Mesenchymal stem cell (in vitro differentiated cells and primary cell): ENCODE data around the gene TOMM7.

ENCODE experiments used
- DNase-seq: peaks from one replicate; pipeline ENCODE4 v3.0.0-alpha.2; 2013
- H2AFZ ChIP-seq: one replicate; pipeline ENCODE4 v1.6.1; 2013; ENCODE audit warnings: low read depth, mild to moderate bottlenecking, control low read depth, inconsistent platforms, low read length, moderate library complexity
- H2AK5ac ChIP-seq: 2 replicates; pipeline ENCODE4 v1.6.1; 2013; ENCODE audit warnings: low read length, moderate library complexity, mild to moderate bottlenecking, inconsistent platforms; ENCODE audit not compliant: severe bottlenecking
- H2BK120ac ChIP-seq: one replicate; pipeline ENCODE4 v1.6.1; 2013; ENCODE audit warnings: low read depth, mild to moderate bottlenecking, inconsistent platforms, low read length, moderate library complexity
- H2BK12ac ChIP-seq, 2 experiments: one replicate each; pipeline ENCODE4 v1.6.1; 2013; ENCODE audit warnings: inconsistent platforms in 2 of 2, low read length in 2 of 2, mild to moderate bottlenecking in 2 of 2, moderate library complexity in 2 of 2, control low read depth in 1 of 2
- H2BK15ac ChIP-seq: one replicate; pipeline ENCODE4 v1.6.1; 2013; ENCODE audit warnings: mild to moderate bottlenecking, low read depth, inconsistent platforms; ENCODE audit not compliant: poor library complexity, severe bottlenecking
- H2BK5ac ChIP-seq: 2 replicates; pipeline ENCODE4 v1.6.1; 2013; ENCODE audit warnings: low read depth, mild to moderate bottlenecking, low read length, control low read depth, inconsistent platforms; ENCODE audit not compliant: poor library complexity, severe bottlenecking
- H3K14ac ChIP-seq, 2 experiments: one replicate each; pipeline ENCODE4 v1.6.1; 2013; ENCODE audit warnings: inconsistent platforms in 2 of 2, low read length in 2 of 2, control low read depth in 1 of 2, mild to moderate bottlenecking in 1 of 2, moderate library complexity in 1 of 2
- H3K18ac ChIP-seq, 2 experiments: one replicate each; pipeline ENCODE4 v1.6.1; 2013; ENCODE audit warnings: inconsistent platforms in 2 of 2, low read length in 2 of 2, control low read depth in 1 of 2, low read depth in 1 of 2, mild to moderate bottlenecking in 1 of 2
- H3K23ac ChIP-seq, 2 experiments: one replicate each; pipeline ENCODE4 v1.6.1; 2013; ENCODE audit warnings: inconsistent platforms in 2 of 2, low read length in 2 of 2, mild to moderate bottlenecking in 2 of 2, moderate library complexity in 2 of 2, control low read depth in 1 of 2
- H3K27ac ChIP-seq: 2 replicates; pipeline ENCODE4 v1.5.1; 2013; ENCODE audit warnings: mild to moderate bottlenecking, moderate library complexity, low read length, control low read depth, inconsistent platforms; ENCODE audit not compliant: poor library complexity, severe bottlenecking
- H3K27me3 ChIP-seq, 2 experiments: 2 replicates each; pipeline versions ENCODE4 v1.6.1 to v1.7.0; 2013; ENCODE audit warnings: low read length in 2 of 2, mild to moderate bottlenecking in 2 of 2, moderate library complexity in 2 of 2, control low read depth in 1 of 2, inconsistent platforms in 1 of 2; ENCODE audit not compliant: control insufficient read depth in 1 of 2, insufficient read depth in 1 of 2
- H3K36me3 ChIP-seq, 2 experiments: 2 replicates each; pipeline versions ENCODE4 v1.6.1 to v1.7.0; 2013; ENCODE audit warnings: low read length in 2 of 2, control low read depth in 1 of 2, inconsistent platforms in 1 of 2, low read depth in 1 of 2, mild to moderate bottlenecking in 1 of 2; ENCODE audit not compliant: insufficient read depth in 2 of 2, control insufficient read depth in 1 of 2
- H3K4ac ChIP-seq, 2 experiments: one replicate each; pipeline ENCODE4 v1.6.1; 2013; ENCODE audit warnings: inconsistent platforms in 2 of 2, low read length in 2 of 2, mild to moderate bottlenecking in 2 of 2, moderate library complexity in 2 of 2, control low read depth in 1 of 2, low read depth in 1 of 2
- H3K4me1 ChIP-seq: 2 replicates; pipeline ENCODE4 v1.6.1; 2013; ENCODE audit warnings: low read depth, low read length, control low read depth; ENCODE audit not compliant: control insufficient read depth, insufficient read depth
- H3K4me2 ChIP-seq: 2 replicates; pipeline ENCODE4 v1.6.1; 2013; ENCODE audit warnings: low read length, mild to moderate bottlenecking, inconsistent platforms; ENCODE audit not compliant: poor library complexity, severe bottlenecking
- H3K4me3 ChIP-seq, 2 experiments: 2 replicates each; pipeline versions ENCODE4 v1.5.1 to v1.7.0; 2013; ENCODE audit warnings: low read length in 2 of 2, mild to moderate bottlenecking in 2 of 2, control low read depth in 1 of 2, low read depth in 1 of 2; ENCODE audit not compliant: insufficient read depth in 1 of 2
- H3K79me1 ChIP-seq: replicated peaks from 2 replicates; pipeline ENCODE4 v1.6.1; 2013; ENCODE audit warnings: mild to moderate bottlenecking, control low read depth, low read length, inconsistent platforms; ENCODE audit not compliant: poor library complexity, severe bottlenecking
- H3K9ac ChIP-seq: 2 replicates; pipeline ENCODE4 v1.7.0; 2013; ENCODE audit warnings: mild to moderate bottlenecking, low read length, moderate library complexity
- H3K9me3 ChIP-seq: 2 replicates; pipeline ENCODE4 v1.7.0; 2013; ENCODE audit warnings: mild to moderate bottlenecking, low read length; ENCODE audit not compliant: control insufficient read depth
- H4K8ac ChIP-seq: one replicate; pipeline ENCODE4 v1.6.1; 2013; ENCODE audit warnings: inconsistent platforms, mild to moderate bottlenecking, low read length, moderate library complexity
- H4K91ac ChIP-seq: one replicate; pipeline ENCODE4 v1.6.1; 2013; ENCODE audit warnings: mild to moderate bottlenecking, low read length, inconsistent platforms
- WGBS: methylation state at CpG from one replicate; pipeline ENCODE4 v1.1.7; 2013; ENCODE audit warnings: mixed read lengths; 5-methylcytosine and 5-hydroxymethylcytosine counted together

The TOMM7 gene

GRCh38 chr7:22823142-22823497, 471 bp upstream of the TOMM7 start:
- no peak for DNase-seq
- peaks cover 0 to 7% of the 10 kb centered on the region in 2 experiments for H3K36me3 ChIP-seq
- H4K8ac ChIP-seq, result peak overlapping the region; percentile 55
- WGBS, result 82% methylated on average over 2 of the region's 3 CpGs
- H2AK5ac ChIP-seq, result no peak overlapping the region
- H3K9ac ChIP-seq, result peak overlapping the region; percentile 97
- no peak overlapping the region for H4K91ac ChIP-seq
- H3K79me1 ChIP-seq, result peaks cover 11% of the 10 kb centered on the region
- H3K4ac ChIP-seq, result no peak overlapping the region
- no peak overlapping the region for H3K14ac ChIP-seq
- H3K27me3 ChIP-seq, result peaks cover 0 to 6% of the 10 kb centered on the region in 2 experiments
- no peak overlapping the region for H2BK15ac ChIP-seq
- peak overlapping the region in 1 of 2 experiments; percentile 95 for H3K4me3 ChIP-seq
- no peak overlapping the region for H3K27ac ChIP-seq
- no peak overlapping the region for H2BK120ac ChIP-seq
- H3K23ac ChIP-seq, result no peak overlapping the region
- no peak overlapping the region for H2AFZ ChIP-seq
- no peak overlapping the region for H2BK12ac ChIP-seq
- H3K9me3 ChIP-seq, result no peaks in the 10 kb centered on the region
- H2BK5ac ChIP-seq, result no peak overlapping the region
- H3K18ac ChIP-seq, result peak overlapping the region in 1 of 2 experiments; percentile 19
- H3K4me2 ChIP-seq, result peak overlapping the region; percentile 54
- peaks cover 3% of the 10 kb centered on the region for H3K4me1 ChIP-seq

- peak overlapping the region; percentile 97 for H3K9ac ChIP-seq
- peak overlapping the region; percentile 91 to 95 for H3K4ac ChIP-seq
- peak overlapping the region in 1 of 2 experiments; percentile 13 for H2BK12ac ChIP-seq
- peak overlapping the region; percentile 92 to 95 for H3K18ac ChIP-seq
- H4K8ac ChIP-seq, result peak overlapping the region; percentile 92
- peak overlapping the region; percentile 87 for H2AK5ac ChIP-seq
- H3K36me3 ChIP-seq, result peaks cover 0 to 20% of the 10 kb centered on the region in 2 experiments
- peak; percentile 52 for DNase-seq
- H3K79me1 ChIP-seq, result peaks cover 12% of the 10 kb centered on the region
- peak overlapping the region; percentile 98 for H3K4me2 ChIP-seq
- H2BK15ac ChIP-seq, result peak overlapping the region; percentile 69
- WGBS, result 0% methylated on average over 15 of the region's 18 CpGs
- H3K27me3 ChIP-seq, result no peaks in the 10 kb centered on the region
- H2AFZ ChIP-seq, result peak overlapping the region; percentile 54
- peak overlapping the region; percentile 19 for H2BK5ac ChIP-seq
- H2BK120ac ChIP-seq, result peak overlapping the region; percentile 75
- peak overlapping the region; percentile 69 to 74 for H3K23ac ChIP-seq
- peak overlapping the region; percentile 92 for H4K91ac ChIP-seq
- no peaks in the 10 kb centered on the region for H3K9me3 ChIP-seq
- peak overlapping the region; percentile 82 to 95 for H3K4me3 ChIP-seq
- peaks cover 3% of the 10 kb centered on the region for H3K4me1 ChIP-seq
- H3K14ac ChIP-seq, result peak overlapping the region; percentile 83 to 84
- H3K27ac ChIP-seq, result peak overlapping the region; percentile 53
Observed at GRCh38 chr7:22821702-22822485, 755 bp downstream of the TOMM7 start.

GRCh38 chr7:22819476-22819875, 3.2 kb downstream of the TOMM7 start:
- WGBS, result 100% methylated on average over 1 of the region's 4 CpGs
- H3K4ac ChIP-seq, result no peak overlapping the region
- peak overlapping the region in 1 of 2 experiments; percentile 34 for H3K23ac ChIP-seq
- no peak overlapping the region for H4K8ac ChIP-seq
- no peak overlapping the region for H3K4me3 ChIP-seq
- H2BK5ac ChIP-seq, result no peak overlapping the region
- peak overlapping the region; percentile 34 for H2BK120ac ChIP-seq
- peaks cover 15% of the 10 kb centered on the region for H3K79me1 ChIP-seq
- no peak overlapping the region for H3K27ac ChIP-seq
- no peak overlapping the region for H2BK12ac ChIP-seq
- no peak overlapping the region for H3K4me2 ChIP-seq
- H2BK15ac ChIP-seq, result no peak overlapping the region
- peaks cover 5% of the 10 kb centered on the region for H3K4me1 ChIP-seq
- H3K36me3 ChIP-seq, result peaks cover 2 to 41% of the 10 kb centered on the region in 2 experiments
- H2AK5ac ChIP-seq, result no peak overlapping the region
- H3K27me3 ChIP-seq, result no peaks in the 10 kb centered on the region
- H3K14ac ChIP-seq, result no peak overlapping the region
- H3K9ac ChIP-seq, result no peak overlapping the region
- H3K9me3 ChIP-seq, result no peaks in the 10 kb centered on the region
- DNase-seq, result peak; percentile 3
- no peak overlapping the region for H3K18ac ChIP-seq
- H2AFZ ChIP-seq, result no peak overlapping the region
- H4K91ac ChIP-seq, result no peak overlapping the region

GRCh38 chr7:22814261-22815208, 8.1 kb downstream of the TOMM7 start:
- Histone ChIP-seq H3K14ac (no peak overlapping the region), H2BK12ac (no peak overlapping the region), H3K9ac (no peak overlapping the region), H3K9me3 (no peaks in the 10 kb centered on the region), H3K79me1 (peaks cover 7% of the 10 kb centered on the region), H3K27ac (no peak overlapping the region), H4K91ac (no peak overlapping the region), H2AFZ (no peak overlapping the region), H3K18ac (no peak overlapping the region), H3K4me2 (no peak overlapping the region), H3K23ac (no peak overlapping the region), H3K27me3 (no peaks in the 10 kb centered on the region), H3K36me3 (peaks cover 4 to 68% of the 10 kb centered on the region in 2 experiments), H2BK120ac (no peak overlapping the region), H2AK5ac (no peak overlapping the region), H2BK15ac (no peak overlapping the region), H3K4me1 (peaks cover 3% of the 10 kb centered on the region), H3K4ac (no peak overlapping the region), H2BK5ac (no peak overlapping the region), H4K8ac (no peak overlapping the region), H3K4me3 (no peak overlapping the region)
- 95% methylated on average over 9 of the region's 10 CpGs for WGBS
- DNase-seq, result peak; percentile 38
